ENCODE data around the gene CECR2.

DNA sequence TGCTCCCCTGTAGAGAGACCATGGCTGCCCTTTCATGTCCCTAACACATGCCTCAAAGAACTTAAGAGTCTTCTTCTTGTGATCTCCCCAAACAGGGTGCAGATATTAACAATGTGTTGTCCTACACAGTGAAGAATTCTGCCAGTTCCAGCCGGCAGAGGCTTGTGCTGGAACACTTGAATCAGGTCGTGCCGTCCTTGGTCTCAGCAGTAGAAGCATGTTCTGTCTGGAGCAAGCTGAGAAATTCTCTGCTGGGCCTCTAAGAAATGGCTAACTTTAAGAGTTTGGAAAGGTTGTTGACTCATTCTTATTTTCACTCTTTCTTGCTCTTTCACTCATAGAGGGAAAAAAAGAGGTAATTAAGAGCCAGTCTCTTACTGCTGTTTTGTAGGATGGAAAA lies 123.0 kb downstream of the CECR2 start:
- TF ChIP-seq KDM1A (IDR thresholded peaks at IDR 0.05; ENCODE audit: borderline replicate concordance) (no peak), RAD51 (IDR thresholded peaks at IDR 0.05) (no peak), TCF3 (IDR thresholded peaks at IDR 0.05; ENCODE audit: borderline replicate concordance, insufficient read depth, low read depth, low read length) (no peak), RCOR1 (conservative IDR thresholded peaks at IDR 0.05; ENCODE audit: low read depth, low read length) (no peak)
- TF ChIP-seq, protein P1, sequence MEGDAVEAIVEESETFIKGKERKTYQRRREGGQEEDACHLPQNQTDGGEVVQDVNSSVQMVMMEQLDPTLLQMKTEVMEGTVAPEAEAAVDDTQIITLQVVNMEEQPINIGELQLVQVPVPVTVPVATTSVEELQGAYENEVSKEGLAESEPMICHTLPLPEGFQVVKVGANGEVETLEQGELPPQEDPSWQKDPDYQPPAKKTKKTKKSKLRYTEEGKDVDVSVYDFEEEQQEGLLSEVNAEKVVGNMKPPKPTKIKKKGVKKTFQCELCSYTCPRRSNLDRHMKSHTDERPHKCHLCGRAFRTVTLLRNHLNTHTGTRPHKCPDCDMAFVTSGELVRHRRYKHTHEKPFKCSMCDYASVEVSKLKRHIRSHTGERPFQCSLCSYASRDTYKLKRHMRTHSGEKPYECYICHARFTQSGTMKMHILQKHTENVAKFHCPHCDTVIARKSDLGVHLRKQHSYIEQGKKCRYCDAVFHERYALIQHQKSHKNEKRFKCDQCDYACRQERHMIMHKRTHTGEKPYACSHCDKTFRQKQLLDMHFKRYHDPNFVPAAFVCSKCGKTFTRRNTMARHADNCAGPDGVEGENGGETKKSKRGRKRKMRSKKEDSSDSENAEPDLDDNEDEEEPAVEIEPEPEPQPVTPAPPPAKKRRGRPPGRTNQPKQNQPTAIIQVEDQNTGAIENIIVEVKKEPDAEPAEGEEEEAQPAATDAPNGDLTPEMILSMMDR (IDR thresholded peaks at IDR 0.05 in 2 of 3, conservative IDR thresholded peaks at IDR 0.05 in 1 of 3; ENCODE audit: control insufficient read depth in 2 of 3, extremely low read depth in 1 of 3, insufficient read depth in 1 of 3, low read depth in 3 of 3, low read length in 3 of 3) = no peak
